ENCODE results near the gene ZNF134. TPM values are rescaled to one million over a fixed set of nuclear protein-coding genes. Genes with fewer than 3 reads are reported as not detected.

ZNF134 gene
- total RNA-seq, 1 donor from 2014 or later: 19.8 TPM

DNA sequence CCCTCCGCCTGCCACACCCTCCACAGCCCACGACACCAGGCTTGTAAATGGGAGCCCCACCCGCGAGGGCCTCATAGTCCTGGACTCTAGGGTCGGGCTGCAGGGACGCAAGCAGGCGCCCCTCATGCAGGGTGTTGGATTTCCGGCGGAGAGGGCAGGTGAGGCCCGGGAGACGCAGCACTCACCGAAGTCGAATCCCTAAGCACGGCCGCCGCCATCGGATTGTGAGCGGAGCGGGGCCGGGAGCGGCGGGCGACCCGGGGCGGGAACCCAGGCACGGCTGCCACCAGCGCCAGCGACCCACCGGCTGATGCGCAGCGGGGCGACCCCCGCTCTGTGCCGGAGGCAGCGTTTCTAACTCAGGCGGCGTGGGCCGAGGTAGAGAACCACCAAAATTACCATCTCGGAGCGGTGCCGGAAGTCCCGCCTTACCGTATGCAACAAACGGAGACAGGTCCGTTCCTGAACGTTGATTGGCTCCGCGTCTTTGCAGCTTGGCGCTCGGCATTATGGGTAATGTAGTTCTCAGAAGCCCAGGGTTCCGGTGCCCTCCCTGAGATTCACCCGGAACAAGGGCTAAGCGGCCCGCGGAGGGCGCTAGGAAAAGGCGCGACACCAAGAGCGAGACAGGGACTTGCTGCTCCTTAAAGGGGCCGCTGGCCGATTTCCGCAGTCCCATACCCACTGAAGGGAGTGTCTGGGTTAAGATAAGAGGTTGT, 35.4 kb upstream of the ZNF134 start, which contains the start of gene ZNF416:
ZNF416 (minus strand) TSS at position 425 of the 719 bp plus-strand sequence; CDS start at position 218, 207 bp downstream.
- DNase-seq (ENCODE audit: low spot score): peak; percentile 97
- Mint-ChIP-seq H3K4me1 (ENCODE audit: low read depth) (peaks cover 23% of the 10 kb centered on the region), H3K27me3 (ENCODE audit: low read depth) (no peaks in the 10 kb centered on the region), H3K27ac (ENCODE audit: unreplicated experiment) (peak within 1 kb of the TSS; percentile 87), H3K9me3 (ENCODE audit: low read depth) (peaks cover 59% of the 10 kb centered on the region), H3K4me3 (ENCODE audit: unreplicated experiment) (peak within 1 kb of the TSS; percentile 79), H3K36me3 (ENCODE audit: low read depth) (peaks cover 47% of the 10 kb centered on the region)
- TF ChIP-seq, protein P1, sequence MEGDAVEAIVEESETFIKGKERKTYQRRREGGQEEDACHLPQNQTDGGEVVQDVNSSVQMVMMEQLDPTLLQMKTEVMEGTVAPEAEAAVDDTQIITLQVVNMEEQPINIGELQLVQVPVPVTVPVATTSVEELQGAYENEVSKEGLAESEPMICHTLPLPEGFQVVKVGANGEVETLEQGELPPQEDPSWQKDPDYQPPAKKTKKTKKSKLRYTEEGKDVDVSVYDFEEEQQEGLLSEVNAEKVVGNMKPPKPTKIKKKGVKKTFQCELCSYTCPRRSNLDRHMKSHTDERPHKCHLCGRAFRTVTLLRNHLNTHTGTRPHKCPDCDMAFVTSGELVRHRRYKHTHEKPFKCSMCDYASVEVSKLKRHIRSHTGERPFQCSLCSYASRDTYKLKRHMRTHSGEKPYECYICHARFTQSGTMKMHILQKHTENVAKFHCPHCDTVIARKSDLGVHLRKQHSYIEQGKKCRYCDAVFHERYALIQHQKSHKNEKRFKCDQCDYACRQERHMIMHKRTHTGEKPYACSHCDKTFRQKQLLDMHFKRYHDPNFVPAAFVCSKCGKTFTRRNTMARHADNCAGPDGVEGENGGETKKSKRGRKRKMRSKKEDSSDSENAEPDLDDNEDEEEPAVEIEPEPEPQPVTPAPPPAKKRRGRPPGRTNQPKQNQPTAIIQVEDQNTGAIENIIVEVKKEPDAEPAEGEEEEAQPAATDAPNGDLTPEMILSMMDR (IDR thresholded peaks at IDR 0.05): peak; percentile 58

DNA sequence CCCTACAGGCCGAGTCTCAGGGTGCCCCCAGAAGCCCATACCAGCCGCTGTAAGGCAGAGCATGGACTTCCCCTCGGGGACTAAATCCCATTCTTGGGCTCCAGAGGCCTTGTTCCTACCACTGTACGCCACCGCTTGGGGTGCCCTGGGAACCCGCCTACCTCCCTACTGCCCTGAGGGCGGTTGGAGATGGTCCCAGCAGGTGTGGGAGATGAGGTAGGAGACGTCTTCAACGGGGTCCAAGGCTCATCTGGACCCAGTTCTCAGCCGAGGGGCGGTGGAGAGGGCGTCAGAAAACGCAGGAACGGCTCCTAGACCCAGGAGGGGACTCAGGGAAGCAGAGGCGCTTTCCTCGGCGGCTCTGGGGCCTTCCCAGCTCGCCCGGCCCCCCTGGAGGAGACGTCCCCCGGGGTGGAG, 30.9 kb upstream of the ZNF134 start:
- H3K27me3 Mint-ChIP-seq (ENCODE audit: low read depth): no peaks in the 10 kb centered on the region
- peaks cover 53% of the 10 kb centered on the region for H3K9me3 Mint-ChIP-seq (ENCODE audit: low read depth)
- peaks cover 32% of the 10 kb centered on the region for H3K36me3 Mint-ChIP-seq (ENCODE audit: low read depth)
- TF ChIP-seq, protein P1 (IDR thresholded peaks at IDR 0.05): no peak
- peaks cover 25% of the 10 kb centered on the region for H3K4me1 Mint-ChIP-seq (ENCODE audit: low read depth)
- H3K27ac Mint-ChIP-seq (ENCODE audit: unreplicated experiment): no peak overlapping the region
- peak; percentile 83 for DNase-seq (ENCODE audit: low spot score)
- no peak overlapping the region for H3K4me3 Mint-ChIP-seq (ENCODE audit: unreplicated experiment)

DNA sequence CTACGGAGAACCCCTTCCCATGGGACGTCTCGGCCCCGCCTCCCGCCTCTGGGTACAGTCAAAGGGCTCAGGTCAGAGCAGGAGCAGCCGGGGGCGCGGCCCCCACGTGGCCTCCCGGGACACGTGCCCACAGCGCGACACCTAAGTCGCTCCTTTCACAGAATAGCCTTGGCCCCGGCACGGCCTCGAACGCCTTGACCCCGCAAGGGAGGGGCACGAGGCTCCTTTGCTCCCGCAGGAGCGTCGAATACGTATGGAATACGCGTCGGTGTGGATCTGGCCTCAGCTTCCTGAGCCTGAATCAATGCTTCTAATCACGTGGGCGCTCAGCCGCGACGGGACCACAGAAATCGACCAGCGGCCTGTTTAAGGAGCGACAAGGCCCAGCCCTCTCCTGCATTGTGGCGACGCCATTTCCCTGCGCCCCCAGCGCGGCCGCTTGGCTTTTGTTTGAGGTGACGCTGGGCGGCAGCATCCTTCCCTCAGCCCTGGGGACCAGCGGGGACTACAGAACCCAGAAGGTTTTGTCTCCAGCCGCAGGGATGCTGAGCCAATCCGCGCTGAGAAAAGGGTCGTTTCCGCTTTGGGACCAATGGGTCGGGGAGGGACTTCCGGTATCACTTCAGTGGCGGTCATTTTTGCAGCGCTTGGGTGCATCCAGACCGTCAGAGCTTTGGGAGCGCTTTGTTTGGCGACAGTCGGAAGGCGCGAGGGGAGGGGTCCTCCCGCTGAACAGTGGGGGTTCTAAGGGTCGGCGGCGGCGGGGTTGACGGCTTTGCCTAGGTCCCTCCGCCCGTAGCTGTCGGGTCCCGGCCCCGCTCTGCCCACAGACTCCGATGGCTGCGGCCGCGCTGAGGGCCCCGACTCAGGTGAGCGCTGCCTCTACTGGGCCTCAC, 30.3 kb upstream of the ZNF134 start, which contains the start of gene ZIK1:
ZIK1 (plus strand) TSS at position 625 of the 896 bp plus-strand sequence; CDS start at position 837, 212 bp downstream.
- peaks cover 36% of the 10 kb centered on the region for H3K36me3 Mint-ChIP-seq (ENCODE audit: low read depth)
- peak within 1 kb of the TSS; percentile 86 for H3K27ac Mint-ChIP-seq (ENCODE audit: unreplicated experiment)
- peak within 1 kb of the TSS; percentile 95 for H3K4me3 Mint-ChIP-seq (ENCODE audit: unreplicated experiment)
- H3K27me3 Mint-ChIP-seq (ENCODE audit: low read depth): no peaks in the 10 kb centered on the region
- DNase-seq (ENCODE audit: low spot score): peak; percentile 92
- peaks cover 58% of the 10 kb centered on the region for H3K9me3 Mint-ChIP-seq (ENCODE audit: low read depth)
- TF ChIP-seq, protein P1 (IDR thresholded peaks at IDR 0.05): peak; percentile 52
- H3K4me1 Mint-ChIP-seq (ENCODE audit: low read depth): peaks cover 22% of the 10 kb centered on the region

DNA sequence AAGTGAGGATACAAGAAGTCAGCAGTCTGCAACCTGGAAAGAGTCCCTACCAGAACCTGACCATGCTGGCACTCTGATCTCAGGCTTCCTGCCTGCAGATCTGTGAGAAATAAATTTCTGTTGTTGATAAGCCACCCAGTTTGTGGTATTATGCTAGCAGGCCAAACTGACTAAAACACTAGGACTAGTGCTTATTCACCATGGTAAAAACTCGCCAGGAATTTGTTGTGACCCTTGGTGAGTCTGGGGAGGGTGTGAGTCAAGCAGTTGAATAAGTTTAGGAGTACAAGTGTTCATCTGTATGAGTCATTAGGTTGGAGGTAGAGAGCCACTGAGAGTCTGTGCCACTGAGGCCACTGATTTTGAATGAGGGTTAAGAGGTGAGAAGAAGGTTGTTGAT, 26.5 kb upstream of the ZNF134 start:
- no peak for DNase-seq (ENCODE audit: low spot score)
- peaks cover 73% of the 10 kb centered on the region for H3K9me3 Mint-ChIP-seq (ENCODE audit: low read depth)
- H3K4me3 Mint-ChIP-seq (ENCODE audit: unreplicated experiment): no peak overlapping the region

More for the DNA sequence above, 26.5 kb upstream of the ZNF134 start:
- H3K4me1 Mint-ChIP-seq (ENCODE audit: low read depth): peaks cover 19% of the 10 kb centered on the region
- H3K36me3 Mint-ChIP-seq (ENCODE audit: low read depth): peaks cover 66% of the 10 kb centered on the region
- H3K27me3 Mint-ChIP-seq (ENCODE audit: low read depth): no peaks in the 10 kb centered on the region
- no peak overlapping the region for H3K27ac Mint-ChIP-seq (ENCODE audit: unreplicated experiment)
- TF ChIP-seq, protein P1 (IDR thresholded peaks at IDR 0.05): no peak
